Activated T-cell treated with anti-CD3 and anti-CD28 coated beads for 48 hours (primary cell): Measurements from ENCODE around the gene COL12A1.

ENCODE experiments used
- DNase-seq: peaks from one replicate; pipeline ENCODE4 v3.0.0-alpha.2; 2020; ENCODE audit warnings: low read depth

COL12A1 gene

DNA sequence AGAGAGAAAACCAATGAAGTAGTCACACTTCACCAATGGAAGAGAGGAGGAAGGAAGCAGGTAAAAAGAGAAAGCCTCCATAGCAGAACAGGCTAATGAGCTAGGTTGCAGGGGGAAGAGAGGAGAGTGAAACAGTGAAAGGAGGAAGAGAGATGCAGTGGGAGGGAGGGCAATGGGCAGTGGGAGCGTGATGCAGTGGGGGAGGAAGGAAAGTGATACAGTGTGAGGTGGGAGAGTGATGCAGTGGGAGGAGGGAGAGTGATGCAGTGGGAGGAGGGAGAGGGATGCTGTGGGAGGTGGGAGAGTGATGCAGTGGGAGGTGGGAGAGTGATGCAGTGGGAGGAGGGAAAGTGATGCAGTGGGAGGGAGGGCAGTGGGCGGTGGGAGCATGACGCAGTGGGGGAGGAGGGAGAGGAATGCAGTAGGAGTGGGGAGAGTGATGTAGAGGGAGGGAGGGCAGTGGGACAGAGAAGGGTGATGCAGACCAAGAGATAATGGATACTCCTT, 29.7 kb downstream of the COL12A1 start:
- no peak for DNase-seq

DNA sequence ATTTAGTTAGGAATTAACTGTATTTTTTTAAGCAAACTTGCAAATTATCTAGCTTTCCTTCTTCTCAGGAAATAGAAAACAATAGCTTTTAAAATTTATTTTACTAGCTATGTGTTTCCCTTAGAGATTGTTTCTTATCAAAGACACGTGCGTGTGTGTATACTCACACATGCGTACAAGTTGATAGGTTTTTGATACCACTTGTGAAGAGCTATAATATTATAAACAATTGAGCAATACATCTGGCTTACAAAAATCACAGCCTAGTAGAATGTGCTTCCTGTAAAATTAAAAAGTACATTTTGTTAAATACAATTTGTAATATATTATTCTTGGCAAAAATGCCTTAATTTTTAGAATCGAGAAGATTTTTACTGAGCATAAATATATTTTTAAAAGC, 33.9 kb downstream of the COL12A1 start:
- DNase-seq, result no peak

DNA sequence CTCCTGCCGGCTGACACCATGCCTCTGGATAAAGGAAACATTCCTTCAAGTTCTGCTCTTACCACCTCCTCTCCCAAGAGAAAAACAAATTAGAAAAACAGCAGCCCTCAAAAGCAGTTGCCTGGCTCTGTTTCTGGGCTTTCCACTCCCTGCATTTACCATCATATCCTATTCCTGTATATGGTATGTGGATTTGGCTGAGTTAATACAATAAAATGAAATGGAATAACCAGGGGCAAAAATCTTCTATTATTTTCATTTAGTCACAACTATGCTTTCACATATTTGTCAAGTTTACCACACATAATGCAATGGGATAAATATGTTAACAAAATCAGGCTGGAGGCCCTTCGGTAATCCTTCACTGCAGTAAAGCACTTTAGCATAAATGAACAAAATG, 34.3 kb downstream of the COL12A1 start:
- DNase-seq, result no peak

DNA sequence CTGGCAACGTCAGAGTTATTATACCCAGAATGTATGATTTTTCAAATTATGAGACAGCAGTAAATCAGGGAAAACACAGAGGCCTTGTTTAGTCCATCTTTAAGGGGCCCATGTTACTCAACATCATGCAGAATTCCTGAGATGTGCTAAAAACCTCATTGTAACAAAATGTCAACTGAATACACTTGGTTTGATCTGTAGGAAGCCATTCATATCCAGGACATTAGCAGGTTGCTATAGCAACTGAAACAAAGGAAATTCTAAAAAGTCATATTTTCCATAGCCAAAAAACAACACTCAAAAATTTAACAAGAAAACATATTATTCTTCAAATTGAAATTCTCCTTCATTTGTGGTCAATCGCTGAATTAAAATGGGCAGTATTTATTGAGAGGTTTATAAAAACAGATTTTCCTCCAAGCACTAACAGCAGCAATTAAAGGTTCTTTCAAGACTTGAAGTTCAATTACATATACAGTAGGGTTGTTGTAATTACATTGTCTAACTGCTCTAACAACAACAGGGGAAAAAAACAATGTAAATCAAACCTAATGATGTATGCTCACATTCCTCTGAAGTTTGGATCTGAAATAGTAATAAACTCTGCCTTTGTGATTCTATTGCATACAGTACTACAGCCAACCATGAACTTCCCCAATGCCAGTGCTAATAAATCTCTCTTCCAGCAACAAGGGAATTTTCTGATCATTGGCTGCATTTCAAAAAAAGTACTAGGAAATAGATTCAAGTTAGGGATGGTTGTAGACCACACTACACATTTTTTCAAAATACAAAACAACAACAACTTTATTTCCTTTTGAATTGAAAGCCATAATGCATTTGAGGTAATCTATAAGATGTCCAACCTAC, 34.9 kb downstream of the COL12A1 start:
- DNase-seq, result no peak

DNA sequence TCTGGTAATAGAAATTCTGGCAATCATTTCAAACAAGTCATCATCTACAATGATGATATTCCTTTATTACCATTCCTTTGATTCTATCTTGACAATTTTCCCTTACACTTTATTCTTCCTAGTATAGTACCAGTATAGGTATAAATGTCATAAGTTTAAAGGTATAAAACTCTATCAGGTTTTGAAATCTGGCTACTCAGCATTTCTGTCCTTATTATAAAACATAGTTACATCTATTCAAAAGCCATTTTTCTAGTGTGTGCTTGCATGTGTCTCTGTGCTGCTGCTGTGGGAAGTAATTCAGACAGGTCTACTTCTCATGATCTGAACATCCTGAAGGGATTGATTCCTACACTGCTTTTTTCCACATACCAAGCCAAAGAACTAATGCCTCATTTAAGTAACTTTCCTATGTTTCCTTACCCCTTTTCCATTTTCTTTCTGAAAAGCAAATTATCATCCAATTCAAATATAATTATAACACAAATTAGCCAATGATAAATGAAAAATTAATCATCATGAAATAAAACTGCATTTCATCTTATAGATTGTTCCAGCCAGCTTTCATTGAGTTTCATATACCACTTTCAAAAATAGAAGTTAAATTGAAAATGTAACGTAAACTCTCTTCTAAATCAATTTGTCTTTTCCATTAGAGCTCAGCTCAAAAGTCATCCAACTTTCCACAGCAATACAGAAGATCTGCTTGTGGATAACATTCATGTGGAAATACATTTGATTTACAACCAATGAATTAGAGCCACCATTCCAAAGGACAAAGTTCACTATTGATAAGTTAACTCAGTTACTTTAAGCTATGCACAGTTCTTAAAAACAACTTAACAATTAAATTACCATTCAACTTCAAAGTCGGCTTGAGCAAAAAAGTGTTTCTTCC, 35.9 kb downstream of the COL12A1 start:
- DNase-seq, result no peak

DNA sequence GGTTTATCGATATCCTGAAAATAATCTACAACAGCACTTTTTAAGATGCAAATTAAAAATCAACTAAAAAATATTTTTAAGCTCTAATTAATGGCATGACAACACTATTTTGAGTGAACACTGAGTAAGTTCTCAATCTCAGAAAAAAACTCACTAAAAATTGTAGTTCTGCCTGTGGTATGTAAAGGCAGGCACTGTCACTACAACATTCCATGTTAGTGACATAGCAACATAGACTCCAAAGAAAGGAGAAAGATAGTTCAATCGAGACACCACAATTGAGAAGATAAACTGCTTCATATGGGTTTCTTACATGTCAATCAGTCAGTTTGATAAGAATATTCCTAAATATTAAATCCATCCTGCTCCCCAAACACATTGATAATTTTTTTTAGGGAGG, 38.0 kb downstream of the COL12A1 start:
- DNase-seq, result no peak

DNA sequence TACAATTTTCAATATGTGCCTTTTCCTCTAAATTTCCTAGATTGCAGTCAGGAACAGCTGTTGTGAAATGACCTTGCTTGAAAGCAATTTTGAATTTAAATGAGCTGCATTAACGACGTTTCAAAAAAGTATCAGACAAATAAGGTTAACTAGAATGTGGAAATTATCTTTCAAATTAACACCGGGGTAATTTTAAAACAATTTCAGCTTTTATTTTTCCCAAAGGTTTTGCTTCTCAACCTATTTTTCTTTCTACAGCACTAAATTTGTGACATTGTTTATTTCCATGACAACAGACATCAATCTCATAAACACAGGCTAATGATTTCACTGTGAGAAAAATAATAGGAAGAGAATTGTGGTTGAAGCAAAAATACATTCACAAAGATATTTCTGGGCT, 38.5 kb downstream of the COL12A1 start:
- DNase-seq, result no peak

DNA sequence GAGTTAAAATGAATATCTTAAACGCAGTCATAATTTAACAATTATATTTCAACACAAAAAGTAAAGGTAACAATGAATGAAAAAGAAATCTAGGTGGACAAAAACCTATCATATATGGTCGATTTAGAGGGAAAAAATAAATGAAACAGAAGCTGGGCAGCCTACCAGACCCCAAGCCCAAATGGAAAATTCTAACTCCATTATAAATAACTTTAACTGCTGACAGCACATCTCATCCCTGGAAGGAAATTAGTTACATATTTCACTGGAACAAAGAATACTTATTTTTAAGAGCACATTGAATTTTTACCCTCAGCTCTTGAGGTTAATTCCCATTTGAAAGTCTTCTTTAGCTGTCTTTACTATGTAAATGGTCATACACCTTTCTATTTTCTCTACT, 39.1 kb downstream of the COL12A1 start:
- DNase-seq, result no peak

DNA sequence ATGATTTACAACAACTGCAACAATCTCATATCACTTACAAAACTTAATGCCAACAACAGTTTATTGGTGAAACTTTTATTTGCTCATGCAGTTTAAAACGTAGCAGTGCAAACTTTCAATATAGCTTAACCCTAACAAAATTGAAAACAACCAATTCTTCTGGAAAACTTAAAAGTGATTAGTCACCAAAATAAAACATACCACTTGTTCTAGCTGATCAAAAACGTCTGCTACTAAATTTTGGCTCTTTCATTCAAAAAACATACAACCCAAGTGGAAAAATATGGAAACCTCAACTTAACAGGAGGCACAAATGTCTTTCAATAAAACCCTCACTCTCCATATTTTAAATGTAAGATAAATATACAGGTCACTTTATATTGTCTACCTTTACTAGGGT, 39.6 kb downstream of the COL12A1 start:
- DNase-seq, result no peak

DNA sequence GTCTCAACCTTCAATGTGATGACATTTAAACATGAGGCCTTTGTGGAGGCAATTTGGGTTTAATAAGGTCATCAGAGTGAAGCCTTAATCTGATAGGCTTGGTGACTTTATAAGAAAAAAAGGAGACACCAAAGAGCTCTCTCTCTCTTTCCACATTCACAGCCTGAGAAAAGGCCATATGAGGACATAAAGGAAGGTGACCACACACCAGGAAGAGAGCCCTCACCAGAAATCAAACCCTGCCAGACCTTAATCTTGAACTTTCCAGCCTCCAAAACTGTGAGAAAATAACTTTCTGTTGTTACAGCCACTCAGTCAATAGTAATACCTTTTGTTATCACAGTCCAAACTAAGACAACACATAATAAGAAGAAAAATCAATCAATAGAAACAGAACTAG, 47.7 kb downstream of the COL12A1 start:
- no peak for DNase-seq

DNA sequence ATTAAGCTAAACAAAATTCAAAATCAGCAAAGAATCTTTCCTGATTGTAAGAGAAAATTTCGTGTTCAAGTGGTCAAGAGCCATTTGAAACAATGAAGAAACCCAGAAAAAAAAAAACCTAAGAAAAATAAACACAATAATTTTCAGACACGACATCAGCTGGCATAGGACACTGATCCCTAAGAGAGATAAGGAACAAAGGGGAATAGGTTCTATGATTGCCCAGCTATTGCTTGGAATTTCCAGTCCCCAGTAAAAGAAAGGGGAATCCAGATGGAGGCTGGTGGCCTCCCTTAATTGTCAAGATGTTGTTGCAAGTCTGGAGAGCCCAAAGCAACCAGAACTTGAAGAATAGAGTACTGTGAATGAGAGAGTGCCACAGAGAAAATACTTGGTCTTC, 48.5 kb downstream of the COL12A1 start:
- no peak for DNase-seq

DNA sequence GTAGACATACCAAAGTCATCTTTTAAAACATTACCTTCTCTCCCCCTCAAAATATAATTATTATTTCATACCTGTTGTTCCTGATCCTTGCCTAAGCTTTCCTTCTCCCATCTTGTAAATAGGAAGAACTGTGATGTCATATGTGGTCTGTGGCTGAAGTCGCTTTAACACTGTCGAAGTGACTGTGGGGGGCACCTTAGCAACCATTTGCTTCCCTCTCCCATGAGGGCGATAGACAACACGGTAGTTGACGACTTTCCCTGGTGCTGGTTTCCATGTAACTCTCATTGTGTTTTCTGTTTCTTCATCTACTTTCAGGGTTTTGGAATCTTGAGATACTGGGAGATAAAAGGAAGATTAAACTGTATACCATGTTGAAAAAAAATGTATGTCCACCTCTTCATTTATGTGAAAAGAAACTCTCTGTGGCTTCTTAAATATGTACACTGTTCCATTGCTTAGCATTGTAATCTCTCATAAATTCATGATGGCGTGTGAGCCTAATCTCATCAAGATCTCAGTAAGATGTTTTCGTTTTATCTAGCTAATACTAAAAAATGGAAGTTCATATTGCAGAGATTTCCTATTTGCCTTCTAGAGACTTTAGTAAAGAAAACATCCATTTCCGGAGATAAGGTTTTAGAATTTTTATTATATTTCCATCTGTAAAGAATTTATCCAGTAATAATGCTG, 49.5 kb downstream of the COL12A1 start:
- DNase-seq, result no peak

DNA sequence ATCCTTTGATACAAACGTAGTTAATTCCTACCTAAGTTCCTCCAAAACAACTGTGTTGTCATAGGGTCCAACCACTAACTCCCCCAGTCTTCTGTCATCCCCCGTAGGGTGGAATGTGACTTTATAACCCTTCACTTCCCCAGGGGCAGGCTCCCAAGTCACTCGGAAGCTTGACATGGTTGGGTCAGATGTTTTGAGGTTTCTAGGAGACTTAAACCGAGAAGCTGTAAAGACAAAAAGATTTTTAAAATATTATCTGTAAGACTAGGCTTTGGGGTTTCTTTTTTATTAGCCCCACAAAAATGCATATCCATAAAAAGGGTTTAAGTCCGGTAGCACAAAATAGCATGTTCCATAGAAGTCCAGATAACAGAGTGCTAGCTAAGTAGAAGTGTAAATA, 50.2 kb downstream of the COL12A1 start:
- DNase-seq, result no peak

DNA sequence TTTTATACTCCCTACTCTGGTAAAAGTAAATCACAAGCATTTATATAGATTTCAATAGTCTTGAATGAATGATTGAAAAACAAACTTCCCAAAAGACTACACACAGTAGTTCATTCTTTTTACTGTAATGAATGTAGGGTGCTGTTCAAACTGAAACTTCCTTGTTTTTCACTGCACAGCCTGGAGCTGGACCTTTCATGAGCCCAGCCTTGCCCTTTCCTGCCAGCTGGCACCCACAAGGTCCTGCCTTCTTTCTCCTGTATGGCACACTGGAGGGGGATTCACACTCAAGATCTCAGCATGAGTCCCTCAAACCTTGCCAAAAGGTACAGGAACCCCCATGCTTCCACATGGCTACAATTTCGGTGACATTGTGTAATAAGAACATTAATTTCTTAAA, 50.9 kb downstream of the COL12A1 start:
- DNase-seq, result no peak

DNA sequence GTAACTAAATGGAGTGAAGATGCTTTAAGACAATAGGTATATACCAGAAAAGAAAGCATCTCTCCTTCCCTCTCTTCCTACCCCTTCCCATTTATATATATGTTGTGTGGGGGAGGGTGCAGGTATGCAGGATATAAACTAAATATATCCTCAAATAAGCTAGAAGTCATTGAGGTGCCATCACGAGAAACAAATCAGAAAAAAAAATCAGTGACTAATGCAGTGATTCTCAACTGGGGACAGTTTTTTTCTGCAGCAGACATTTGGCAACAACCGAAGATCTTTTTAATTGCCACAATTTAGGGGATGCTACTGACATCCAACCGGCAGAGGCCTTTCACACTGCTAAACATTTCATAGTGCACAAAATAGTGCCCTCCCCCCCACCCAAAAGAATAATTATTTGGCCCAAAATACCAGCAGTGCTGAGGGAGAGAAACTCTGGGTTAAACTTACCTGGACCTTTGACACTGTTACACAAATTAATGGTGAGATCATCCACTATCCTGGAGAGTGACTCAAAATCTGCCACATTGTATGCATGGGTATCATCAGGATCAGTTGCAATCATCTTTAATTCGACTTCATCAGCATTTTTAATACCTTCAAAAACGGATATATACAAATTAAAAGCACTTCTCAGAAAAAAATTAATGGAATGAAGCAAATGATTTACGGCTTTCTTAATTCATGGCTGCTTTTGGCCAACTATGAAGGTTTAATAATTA, 55.0 kb downstream of the COL12A1 start:
- no peak for DNase-seq

DNA sequence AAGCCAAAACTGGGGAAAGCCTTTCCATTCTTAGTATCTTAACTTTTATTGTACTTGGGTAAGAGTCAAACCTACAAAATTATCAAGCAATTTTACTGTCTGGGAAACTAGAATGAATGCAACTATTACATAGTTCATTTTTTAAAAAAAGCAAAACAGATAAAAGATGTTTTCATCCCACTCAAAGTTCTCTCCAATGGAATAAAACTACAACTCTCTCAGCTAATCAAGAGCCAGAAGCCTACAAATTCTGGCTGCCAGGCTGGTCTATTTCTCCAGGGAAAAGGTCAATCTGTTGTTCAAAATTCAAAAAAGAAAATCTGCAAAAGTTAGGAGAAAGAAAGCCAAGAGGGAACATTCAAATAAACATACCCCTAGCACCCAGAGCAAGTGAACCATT, 56.2 kb downstream of the COL12A1 start:
- no peak for DNase-seq

DNA sequence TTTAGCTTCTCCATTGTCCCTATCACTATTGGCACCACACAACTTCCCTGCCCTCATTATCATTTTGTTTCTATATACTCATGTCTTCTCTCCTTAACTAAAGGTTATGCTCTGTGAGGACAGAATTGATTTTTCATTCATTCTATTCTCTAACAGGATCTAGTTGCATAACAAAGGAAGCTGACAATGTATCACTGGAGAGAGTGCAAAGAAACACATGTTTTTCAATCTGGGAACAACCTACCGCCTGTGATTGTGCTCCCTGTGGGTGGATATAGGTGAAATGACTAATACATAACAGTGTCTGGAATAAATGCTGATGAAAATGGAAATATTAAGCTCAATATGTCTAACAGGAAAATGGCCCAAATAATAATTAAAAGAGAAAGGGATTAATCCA, 56.6 kb downstream of the COL12A1 start:
- DNase-seq, result no peak

DNA sequence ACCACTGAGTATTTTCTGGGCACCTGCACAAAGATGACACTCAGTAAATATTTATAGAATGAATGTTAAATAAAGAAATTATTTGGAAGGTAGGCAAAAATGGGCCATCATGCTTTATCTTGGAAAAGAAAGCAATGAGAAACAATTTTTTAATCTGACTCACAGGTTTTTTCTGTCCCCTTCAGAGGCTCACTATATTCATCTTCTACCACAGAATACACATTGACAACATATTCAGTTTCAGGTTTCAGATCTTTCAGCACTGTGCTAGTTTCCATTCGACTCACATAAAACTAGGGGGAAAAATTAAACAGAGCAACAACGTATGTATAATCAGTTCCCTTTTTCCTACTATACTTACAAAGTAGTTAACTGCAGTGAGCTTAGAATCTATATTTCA, 58.3 kb downstream of the COL12A1 start:
- DNase-seq, result no peak

DNA sequence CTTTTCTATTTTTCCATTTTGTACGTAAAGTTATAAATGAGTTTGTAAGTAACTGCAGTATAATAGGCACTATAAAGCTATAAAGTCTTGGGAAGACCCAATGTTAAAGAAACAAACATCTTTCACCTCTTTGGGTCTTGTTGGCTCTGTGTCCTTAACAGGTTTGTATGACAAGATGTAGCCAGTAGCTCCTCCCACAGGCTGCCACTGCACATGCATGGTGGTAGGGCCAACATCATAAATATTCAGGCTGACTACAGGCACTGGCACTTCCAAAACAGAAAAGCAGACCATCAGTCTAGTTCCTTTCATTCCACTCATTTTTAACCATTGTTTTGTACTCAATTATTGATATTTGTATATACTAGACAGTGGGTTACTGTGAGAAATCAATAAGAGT, 59.9 kb downstream of the COL12A1 start:
- no peak for DNase-seq

DNA sequence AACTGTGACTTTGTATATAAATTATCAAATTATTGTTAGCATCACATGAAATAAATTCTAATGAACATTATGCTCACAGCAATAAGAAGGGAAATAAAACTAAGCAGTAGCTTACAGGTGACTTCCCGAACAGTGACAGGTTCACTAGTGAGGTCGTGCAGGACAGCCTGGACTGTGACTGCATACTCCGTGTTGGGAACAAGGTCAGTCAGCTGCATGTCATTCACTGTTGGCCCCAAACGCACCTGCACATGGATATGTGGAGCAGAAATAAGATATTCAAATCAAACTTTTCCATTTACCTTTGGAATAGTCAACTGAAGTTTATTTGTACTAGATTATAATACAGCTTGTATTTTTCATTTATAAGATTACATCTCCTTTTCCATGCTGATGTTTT, 60.6 kb downstream of the COL12A1 start:
- no peak for DNase-seq

DNA sequence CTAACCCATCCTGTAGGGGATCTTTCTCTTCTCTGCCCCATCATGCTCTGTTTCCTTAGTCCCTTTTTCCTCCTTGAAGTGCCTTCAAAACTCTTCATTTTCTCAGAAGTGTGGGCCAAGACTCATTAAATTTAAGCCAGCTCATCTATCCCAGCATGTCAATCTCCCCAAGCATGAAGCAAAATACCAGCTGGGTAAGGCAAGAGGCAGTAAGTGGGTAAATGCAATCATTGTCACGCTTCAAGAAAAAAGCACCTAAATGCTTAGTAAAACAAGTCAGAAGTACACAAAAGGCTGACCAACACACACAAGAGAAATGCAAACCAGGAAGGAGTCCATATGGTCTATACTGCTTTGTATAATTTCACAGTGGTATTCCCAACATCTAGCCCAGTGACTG, 61.5 kb downstream of the COL12A1 start:
- no peak for DNase-seq

DNA sequence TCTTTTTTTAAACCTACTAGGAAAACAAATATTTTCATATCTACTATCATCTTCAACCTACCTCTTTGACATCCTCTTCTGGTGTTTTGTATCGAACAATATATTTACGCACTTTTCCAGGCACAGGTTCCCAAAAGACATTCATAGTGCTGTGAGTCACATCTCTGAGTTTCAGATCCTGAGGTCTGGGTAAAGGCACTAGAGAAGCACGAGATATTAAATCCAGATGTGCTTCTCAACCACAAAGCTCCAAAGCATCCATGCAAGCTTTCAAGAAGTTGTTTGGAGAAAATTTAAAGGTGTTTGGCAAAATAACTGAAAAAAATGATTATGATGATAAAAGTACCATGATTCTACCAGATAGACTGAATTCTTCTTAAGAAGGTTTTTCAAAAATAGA, 62.7 kb downstream of the COL12A1 start:
- no peak for DNase-seq
